Ovary (tissue), 3 donors: ENCODE results near the gene ASH1L.
"Not testable (repeated sequence)": the region's sequence is repeated elsewhere in the genome, so short reads cannot be mapped to it uniquely, and the experiment has no call there.

ENCODE experiments used
- EP300 ChIP-seq: sonication (generic); formaldehyde crosslinking; IDR thresholded peaks from one replicate; pipeline ENCODE4 v1.6.1; 2017; ENCODE audit warnings: antibody characterized with exemption
- POLR2A ChIP-seq: fragments of 450-650 bp; IDR thresholded peaks from one replicate; pipeline ENCODE4 v1.6.1; 2017; ENCODE audit warnings: antibody characterized with exemption, mild to moderate bottlenecking, moderate library complexity
- TF ChIP-seq, protein P1 (sequence below), 3 donors: fragments of 450-650 bp in 2 of 3; fragments of 200-600 bp in 1 of 3; IDR thresholded peaks; one replicate each; pipeline versions ENCODE4 v1.5.1 to v1.8.0; 2016 to 2022; ENCODE audit warnings: antibody characterized with exemption in 3 of 3, mild to moderate bottlenecking in 1 of 3
- donor health status: DM: no; HTN: no; CAD: no.

DNA sequence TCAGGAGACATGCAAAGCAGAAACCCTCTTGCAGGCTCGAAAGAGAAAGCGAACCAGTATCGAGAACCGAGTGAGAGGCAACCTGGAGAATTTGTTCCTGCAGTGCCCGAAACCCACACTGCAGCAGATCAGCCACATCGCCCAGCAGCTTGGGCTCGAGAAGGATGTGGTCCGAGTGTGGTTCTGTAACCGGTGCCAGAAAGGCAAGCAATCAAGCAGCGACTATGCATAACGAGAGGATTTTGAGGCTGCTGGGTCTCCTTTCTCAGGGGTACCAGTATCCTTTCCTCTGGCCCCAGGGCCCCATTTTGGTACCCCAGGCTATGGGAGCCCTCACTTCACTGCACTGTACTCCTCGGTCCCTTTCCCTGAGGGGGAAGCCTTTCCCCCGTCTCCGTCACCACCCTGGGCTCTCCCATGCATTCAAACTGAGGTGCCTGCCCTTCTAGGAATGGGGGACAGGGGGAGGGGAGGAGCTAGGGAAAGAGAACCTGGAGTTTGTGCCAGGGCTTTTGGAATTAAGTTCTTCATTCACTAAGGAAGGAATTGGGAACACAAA lies 128.7 kb downstream of the ASH1L start:
- TF ChIP-seq, protein P1, sequence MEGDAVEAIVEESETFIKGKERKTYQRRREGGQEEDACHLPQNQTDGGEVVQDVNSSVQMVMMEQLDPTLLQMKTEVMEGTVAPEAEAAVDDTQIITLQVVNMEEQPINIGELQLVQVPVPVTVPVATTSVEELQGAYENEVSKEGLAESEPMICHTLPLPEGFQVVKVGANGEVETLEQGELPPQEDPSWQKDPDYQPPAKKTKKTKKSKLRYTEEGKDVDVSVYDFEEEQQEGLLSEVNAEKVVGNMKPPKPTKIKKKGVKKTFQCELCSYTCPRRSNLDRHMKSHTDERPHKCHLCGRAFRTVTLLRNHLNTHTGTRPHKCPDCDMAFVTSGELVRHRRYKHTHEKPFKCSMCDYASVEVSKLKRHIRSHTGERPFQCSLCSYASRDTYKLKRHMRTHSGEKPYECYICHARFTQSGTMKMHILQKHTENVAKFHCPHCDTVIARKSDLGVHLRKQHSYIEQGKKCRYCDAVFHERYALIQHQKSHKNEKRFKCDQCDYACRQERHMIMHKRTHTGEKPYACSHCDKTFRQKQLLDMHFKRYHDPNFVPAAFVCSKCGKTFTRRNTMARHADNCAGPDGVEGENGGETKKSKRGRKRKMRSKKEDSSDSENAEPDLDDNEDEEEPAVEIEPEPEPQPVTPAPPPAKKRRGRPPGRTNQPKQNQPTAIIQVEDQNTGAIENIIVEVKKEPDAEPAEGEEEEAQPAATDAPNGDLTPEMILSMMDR (IDR thresholded peaks at IDR 0.05): not testable (repeated sequence)
- TF ChIP-seq POLR2A, EP300: not testable (repeated sequence)
